Measurements from ENCODE around the gene ABCA10.
"Not testable (repeated sequence)": the region's sequence is repeated elsewhere in the genome, so short reads cannot be mapped to it uniquely, and the experiment has no call there.

Gene ABCA10

GRCh38 chr17:69227541-69227940 is 1.1 kb downstream of the ABCA10 start:
- no peak for DNase-seq (ENCODE audit: low spot score)

- no peak for DNase-seq (ENCODE audit: low spot score)
Observed at GRCh38 chr17:69223809-69224208, 4.8 kb downstream of the ABCA10 start.

GRCh38 chr17:69222707-69223258 is 5.8 kb downstream of the ABCA10 start:
- no peak for DNase-seq (ENCODE audit: low spot score)

- no peak for DNase-seq (ENCODE audit: low spot score)
Observed at GRCh38 chr17:69220098-69220497, 8.5 kb downstream of the ABCA10 start.

- no peak for DNase-seq (ENCODE audit: low spot score)
Observed at GRCh38 chr17:69218986-69219385, 9.6 kb downstream of the ABCA10 start.

- DNase-seq (ENCODE audit: low spot score): no peak
Observed at GRCh38 chr17:69213059-69213813, 15.4 kb downstream of the ABCA10 start.

- no peak for DNase-seq (ENCODE audit: low spot score)
Observed at GRCh38 chr17:69208640-69209039, 20.0 kb downstream of the ABCA10 start.

- DNase-seq (ENCODE audit: low spot score): no peak
Observed at GRCh38 chr17:69207151-69207550, 21.5 kb downstream of the ABCA10 start.

GRCh38 chr17:69198238-69198637 is 30.4 kb downstream of the ABCA10 start:
- DNase-seq (ENCODE audit: low spot score): no peak

- DNase-seq (ENCODE audit: low spot score): not testable (repeated sequence)
Observed at GRCh38 chr17:69196105-69196653, 32.4 kb downstream of the ABCA10 start.

GRCh38 chr17:69192754-69193153 is 35.9 kb downstream of the ABCA10 start:
- DNase-seq (ENCODE audit: low spot score): no peak

- DNase-seq (ENCODE audit: low spot score): no peak
Observed at GRCh38 chr17:69188796-69189195, 39.8 kb downstream of the ABCA10 start.

- no peak for DNase-seq (ENCODE audit: low spot score)
Observed at GRCh38 chr17:69188064-69188463, 40.6 kb downstream of the ABCA10 start.

- no peak for DNase-seq (ENCODE audit: low spot score)
Observed at GRCh38 chr17:69187294-69187693, 41.3 kb downstream of the ABCA10 start.

- no peak for DNase-seq (ENCODE audit: low spot score)
Observed at GRCh38 chr17:69179227-69179952, 49.2 kb downstream of the ABCA10 start.

- DNase-seq (ENCODE audit: low spot score): no peak
Observed at GRCh38 chr17:69176457-69176795, 52.2 kb downstream of the ABCA10 start.

- no peak for DNase-seq (ENCODE audit: low spot score)
Observed at GRCh38 chr17:69175625-69176456, 52.8 kb downstream of the ABCA10 start.

- no peak for DNase-seq (ENCODE audit: low spot score)
Observed at GRCh38 chr17:69175262-69175624, 53.4 kb downstream of the ABCA10 start.

- DNase-seq (ENCODE audit: low spot score): no peak
Observed at GRCh38 chr17:69173118-69173517, 55.5 kb downstream of the ABCA10 start.

GRCh38 chr17:69170377-69170776 is 58.2 kb downstream of the ABCA10 start:
- DNase-seq (ENCODE audit: low spot score): no peak

GRCh38 chr17:69168642-69169041 is 60.0 kb downstream of the ABCA10 start:
- not testable (repeated sequence) for DNase-seq (ENCODE audit: low spot score)

GRCh38 chr17:69166957-69167356 is 61.7 kb downstream of the ABCA10 start:
- no peak for DNase-seq (ENCODE audit: low spot score)
